Measurements from ENCODE around the gene AKAP6.

The AKAP6 gene

DNA sequence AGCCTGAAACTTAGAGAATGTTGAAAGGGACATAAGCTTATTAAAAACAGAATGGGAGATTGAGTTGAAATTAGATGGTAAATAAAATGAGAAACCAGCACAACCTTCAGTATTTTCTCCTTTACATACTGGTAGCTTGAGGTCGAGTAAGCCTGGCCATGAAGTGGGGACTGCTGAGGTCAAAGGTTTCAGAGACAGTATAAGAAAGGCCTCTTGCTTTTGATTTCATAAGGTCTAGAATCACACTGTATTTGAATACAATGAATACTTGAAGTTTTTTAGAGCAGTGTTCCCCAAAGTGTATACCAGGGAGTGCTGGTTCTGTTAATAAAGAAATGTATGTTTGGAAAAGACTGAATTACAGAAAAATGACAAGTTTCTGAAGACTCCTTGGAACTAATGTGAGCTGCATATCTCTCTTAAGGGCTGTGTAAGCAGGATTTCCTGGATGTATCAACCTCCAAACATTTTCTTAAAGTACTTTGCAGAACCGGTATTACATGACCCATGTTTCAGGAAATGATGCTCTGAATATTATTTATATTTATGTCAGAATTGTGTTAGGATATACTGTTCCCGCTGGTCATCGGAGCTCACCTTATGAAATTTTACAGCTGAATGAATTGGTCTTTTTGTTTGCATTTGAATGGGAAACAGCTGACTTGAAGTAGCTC is 85.0 kb downstream of the AKAP6 start:
- no peak for DNase-seq

- DNase-seq = no peak
These were observed 85.7 kb downstream of the AKAP6 start for GRCh38 chr14:32414808-32415255.

DNA sequence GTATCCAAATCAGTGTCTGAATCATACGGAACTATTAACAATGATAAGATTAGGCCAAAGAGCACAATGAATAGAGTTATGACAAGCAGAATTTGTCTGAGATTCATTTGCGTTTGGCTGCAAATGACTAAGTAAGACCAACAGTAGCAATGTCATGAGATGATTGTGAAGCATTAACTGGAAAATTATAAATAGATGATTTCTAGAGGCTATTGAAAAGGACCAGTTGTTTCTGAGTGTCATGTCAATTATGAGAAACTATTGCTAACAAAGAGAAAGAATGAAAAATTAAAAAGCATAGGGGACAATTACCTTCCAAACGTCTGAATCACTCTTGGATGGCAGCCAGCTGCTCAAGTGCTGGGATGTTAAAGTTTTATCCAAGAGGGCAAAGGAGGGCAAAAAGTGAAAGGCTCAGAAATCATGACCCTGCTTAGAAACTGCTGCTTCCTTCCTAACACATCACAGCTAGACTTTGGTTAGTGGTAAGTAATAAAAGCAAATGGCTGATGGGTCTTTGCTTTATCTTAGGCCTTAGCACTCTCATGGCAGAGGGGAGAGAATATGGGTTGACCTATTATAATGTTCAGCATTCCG is 89.0 kb downstream of the AKAP6 start:
- peak in 1 of 2 experiments; percentile 11 for DNase-seq

DNA sequence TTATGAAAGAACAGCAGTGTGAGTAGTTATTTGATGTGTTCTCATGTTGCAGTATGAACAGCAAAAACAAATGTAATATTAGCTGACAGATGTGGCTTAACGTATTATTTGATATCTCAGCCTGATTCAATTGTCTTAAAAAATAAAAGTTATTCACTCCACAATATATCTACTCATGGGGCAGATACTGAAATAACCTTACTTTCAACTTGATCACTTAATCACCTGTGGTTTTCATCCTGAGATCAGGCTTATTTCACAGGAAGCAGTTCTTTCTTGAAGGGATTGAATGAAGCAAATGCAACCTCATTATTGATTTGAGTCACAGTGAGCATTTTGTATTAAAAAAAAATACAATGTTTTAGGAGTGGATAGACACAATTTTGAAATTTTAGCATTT is 90.3 kb downstream of the AKAP6 start:
- DNase-seq = no peak

GRCh38 chr14:32421781-32422180 is 92.7 kb downstream of the AKAP6 start:
- DNase-seq = no peak

- no peak for DNase-seq
These were observed 93.3 kb downstream of the AKAP6 start for GRCh38 chr14:32422440-32422839.

DNA sequence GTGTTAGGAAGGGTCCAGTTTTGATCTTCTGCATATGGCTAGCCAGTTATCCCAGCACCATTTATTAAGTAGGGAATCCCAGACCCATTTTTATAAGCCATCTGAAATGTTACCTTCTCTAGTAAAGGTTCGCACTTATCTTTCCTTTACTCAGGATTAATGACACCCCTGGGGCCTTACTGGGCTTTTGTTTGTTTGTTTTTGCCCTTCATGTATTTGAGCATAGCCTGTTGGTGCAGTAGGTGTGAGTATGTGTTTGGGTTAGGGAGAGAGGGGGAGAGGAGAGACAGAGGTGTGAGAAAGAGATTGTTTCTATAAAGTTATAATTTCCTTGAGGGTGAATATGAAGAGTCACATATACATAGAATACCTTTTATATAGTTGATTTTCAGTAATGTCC is 96.9 kb downstream of the AKAP6 start:
- no peak for DNase-seq

- DNase-seq = no peak
These were observed 97.7 kb downstream of the AKAP6 start for GRCh38 chr14:32426586-32427388.

- no peak for DNase-seq
These were observed 98.8 kb downstream of the AKAP6 start for GRCh38 chr14:32427726-32428528.

DNA sequence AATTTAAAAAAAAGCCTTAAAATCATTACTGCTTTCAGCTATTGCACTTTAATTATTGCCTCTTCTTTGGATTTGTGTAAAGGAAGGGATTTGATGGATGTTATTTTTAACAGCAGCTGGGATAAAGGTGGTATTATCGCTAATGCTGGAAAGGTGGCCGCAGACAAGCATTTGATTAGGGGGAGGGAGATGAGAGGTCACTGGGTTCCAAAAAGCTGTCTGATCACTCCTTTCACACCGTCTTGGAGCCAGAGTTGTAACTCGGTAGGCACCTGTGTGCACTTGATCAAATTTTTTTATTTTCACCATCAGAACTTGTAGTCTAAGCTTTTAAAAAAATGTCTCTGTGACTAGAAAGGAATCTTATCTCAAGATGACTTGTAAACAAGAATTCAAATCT is 99.8 kb downstream of the AKAP6 start:
- no peak for DNase-seq

DNA sequence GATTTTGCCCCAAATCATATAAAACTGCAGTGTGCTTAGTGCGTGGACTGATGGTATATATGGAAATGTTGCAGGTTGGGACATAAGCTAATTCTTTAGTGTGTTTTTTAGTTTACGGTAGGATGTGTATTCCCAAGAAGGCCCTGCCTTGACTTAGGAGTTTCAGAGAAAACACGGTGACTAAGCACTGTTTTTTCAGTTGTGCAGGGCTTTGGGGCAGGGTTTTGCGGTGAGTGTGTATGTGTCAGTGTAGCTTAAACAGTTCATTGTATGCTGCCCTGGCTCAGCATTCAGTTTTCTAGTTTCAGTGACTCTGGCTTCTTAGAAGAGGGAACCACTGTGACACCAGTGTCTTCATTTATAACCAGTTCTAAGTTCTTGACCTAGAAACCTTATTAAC is 101.2 kb downstream of the AKAP6 start:
- no peak for DNase-seq

DNA sequence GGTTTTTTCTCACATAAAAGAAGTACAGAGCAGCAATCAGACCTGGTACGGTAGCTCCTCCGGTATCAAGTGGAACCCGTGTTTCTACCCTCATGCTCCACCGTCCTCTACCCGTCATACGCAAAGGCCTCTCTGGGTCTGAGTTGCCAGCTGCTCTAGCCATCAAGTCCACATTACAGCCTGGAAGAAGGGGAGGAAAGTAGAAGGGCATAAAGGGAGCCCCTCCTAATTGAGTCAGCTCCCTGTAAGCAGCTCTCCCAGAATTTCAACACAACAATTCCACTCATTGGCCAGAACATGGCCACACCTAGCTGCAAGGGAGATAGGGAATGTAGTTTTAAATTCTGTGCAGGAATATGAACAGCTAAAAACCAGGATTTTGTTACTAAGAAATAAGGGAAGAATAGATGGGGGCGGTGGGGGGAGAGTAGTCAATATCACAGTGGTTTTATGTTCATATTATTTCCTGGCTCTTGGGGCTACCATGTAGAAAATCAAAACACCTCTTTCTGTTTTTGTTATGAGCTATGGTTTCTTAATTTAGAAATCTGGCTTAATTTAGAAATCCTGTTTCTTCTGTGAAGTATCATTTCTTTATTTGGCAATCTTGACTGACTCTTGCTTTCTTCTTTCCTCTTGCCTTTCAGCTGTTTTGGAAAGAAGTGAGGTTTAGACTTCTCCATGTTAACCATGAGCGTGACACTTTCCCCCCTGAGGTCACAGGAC is 103.9 kb downstream of the AKAP6 start:
- no peak for DNase-seq

GRCh38 chr14:32434180-32434579 is 105.1 kb downstream of the AKAP6 start:
- no peak for DNase-seq

- no peak for DNase-seq
These were observed 105.8 kb downstream of the AKAP6 start for GRCh38 chr14:32434880-32435279.

GRCh38 chr14:32435411-32435810 is 106.3 kb downstream of the AKAP6 start:
- no peak for DNase-seq

GRCh38 chr14:32436993-32437392 is 107.9 kb downstream of the AKAP6 start:
- DNase-seq = no peak

- no peak for DNase-seq
These were observed 109.4 kb downstream of the AKAP6 start for GRCh38 chr14:32438517-32438916.

DNA sequence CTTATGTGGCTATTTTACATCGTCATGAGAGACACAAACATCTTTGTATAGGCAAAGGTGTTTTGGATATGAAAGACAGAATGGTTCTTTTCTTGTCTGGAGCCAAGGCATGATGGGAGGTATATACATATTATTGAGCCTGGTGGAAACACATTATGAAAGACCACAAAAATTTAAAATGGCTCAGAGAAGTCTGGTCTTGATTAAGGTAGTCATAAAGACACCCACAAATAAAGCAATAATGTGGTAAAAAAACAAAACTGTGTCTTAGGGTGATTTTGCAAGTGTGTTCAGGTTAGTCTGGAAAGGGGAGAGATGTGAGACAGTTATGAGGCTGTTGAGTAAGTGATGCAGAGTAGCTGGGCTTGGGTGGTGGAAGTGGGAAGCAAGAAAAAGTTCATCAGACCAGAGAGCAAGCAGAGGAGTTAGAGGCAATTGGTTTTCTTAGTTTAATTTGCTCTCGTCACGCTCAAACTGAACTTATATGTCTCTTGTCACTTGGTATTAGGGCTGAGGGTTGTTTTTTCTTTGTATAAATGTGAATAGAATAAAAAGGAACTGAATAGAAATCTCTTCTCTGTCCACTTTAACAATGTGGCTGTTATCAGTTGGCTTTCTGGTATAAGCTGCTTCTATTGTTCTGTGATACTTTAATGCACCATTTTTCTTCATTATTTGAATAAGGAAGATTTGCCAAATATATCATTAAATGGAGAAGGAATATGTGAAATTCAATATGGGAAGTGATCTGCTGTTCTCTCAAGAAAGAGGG is 115.0 kb downstream of the AKAP6 start:
- no peak for DNase-seq

DNA sequence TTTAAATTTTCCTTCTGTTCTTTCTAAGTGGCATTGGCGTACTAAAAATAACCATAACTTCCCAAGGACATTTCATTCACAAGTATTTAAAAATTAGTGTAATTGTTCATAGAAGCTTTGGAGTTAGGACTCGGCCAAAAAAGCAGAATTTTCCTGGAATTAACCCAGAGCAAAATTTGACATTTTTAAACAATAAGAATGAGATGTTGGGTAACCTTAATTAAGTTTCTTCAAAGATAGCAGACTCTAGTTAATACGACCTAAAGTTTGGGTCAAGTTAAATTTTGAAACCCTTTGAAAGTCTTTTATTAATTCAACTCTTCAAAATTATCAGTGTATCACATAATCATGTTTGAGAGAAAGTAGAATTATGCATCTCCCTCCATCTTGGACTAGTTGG is 118.3 kb downstream of the AKAP6 start:
- no peak for DNase-seq

DNA sequence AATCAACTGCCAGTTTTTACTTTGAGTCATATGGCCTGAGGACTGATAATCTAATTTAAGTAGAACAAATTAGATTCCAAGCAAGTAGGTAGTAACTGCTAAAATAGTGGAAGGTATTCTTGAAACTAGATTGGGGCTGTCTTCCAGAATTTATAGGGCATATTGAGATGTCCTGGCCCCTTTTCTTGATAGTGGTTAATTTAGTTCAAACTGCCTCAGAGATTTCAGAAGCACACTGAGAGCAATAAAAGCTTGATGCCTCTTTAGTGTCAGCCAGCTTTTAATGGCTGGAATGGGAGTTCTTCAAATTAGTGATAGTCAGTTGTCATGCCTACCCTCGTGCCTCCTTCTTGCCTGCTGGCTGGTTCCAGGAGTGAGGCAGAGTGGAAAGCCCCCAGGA is 120.5 kb downstream of the AKAP6 start:
- DNase-seq = no peak

DNA sequence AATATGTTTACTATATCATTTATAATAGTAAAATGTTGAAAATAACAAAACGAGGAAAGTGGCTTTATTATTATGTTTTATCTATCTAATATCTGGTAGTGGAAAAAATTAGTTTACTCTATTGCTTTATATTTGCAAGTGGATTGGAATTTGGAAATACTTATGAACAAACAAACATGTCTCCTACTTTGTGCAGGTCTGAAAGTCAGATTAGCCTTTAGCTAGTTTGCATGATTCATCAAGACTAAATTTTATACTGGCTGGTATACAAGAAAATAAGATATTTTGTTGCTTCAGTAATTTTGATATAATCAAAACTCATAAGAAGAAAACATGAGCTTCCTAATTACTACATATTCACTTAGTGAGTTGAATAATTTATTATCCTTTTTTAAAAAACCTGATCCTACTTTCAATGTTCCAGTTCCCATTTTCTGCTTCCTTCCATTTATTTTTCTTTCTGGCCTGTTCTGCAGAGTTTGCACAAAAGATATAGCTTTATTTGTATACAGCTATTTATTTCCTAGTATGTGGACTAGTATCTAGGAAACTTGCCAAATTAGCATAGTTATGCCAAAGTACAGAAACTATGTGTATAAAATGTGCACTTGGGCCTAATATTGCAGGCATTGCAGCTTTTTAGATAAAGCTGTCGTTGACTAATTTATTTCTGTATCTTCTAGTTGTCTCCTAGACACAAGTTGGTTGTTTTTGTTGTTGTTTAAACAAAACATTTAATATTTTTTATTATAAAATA is 122.0 kb downstream of the AKAP6 start:
- no peak for DNase-seq
